Body of pancreas (tissue), 4 donors: ENCODE measurements around the gene TNXB.

Source experiments
- CTCF ChIP-seq, 7 experiments: fragments of 450-650 bp in 4 of 7; fragments of 200-600 bp in 3 of 7; sonication (generic) in 3 of 7; IDR thresholded peaks; one replicate each; pipeline ENCODE4 v1.5.1; 2016 to 2019; ENCODE audit warnings: antibody characterized with exemption in 7 of 7
- POLR2A ChIP-seq, 3 donors: fragments of 450-650 bp; IDR thresholded peaks; one replicate each; pipeline ENCODE4 v1.6.1; 2016; ENCODE audit warnings: antibody characterized with exemption in 3 of 3, mild to moderate bottlenecking in 2 of 3

GRCh38 chr6:32045811-32046449 is 63.2 kb downstream of the TNXB start:
- TF ChIP-seq CTCF (IDR thresholded peaks at IDR 0.05) (no peak), POLR2A (IDR thresholded peaks at IDR 0.05) (no peak)
